ENCODE results near the gene HLA-F.

The HLA-F gene

GRCh38 chr6:29702519-29703103 lies 20.6 kb upstream of the HLA-F start:
- CTCF ChIA-PET, result interaction anchor here (0.6 to 3.4 kb wide), 9 partner anchors 10 to 162 kb away, joined by 3 to 18 read pairs (median 4); no protein-coding TSS in a partner anchor
- POLR2A ChIA-PET, result no interaction called here
- peak; percentile 70 for TF ChIP-seq CTCF (IDR thresholded peaks at IDR 0.05; ENCODE audit: control extremely low read depth, extremely low read depth, low read depth, missing control alignments)
- DNase-seq (ENCODE audit: extremely low spot score), result peak; percentile 66

- CTCF ChIA-PET, result interaction anchor here (0.7 to 1.1 kb wide), 9 partner anchors 10 to 129 kb away, joined by 3 to 5 read pairs (median 3); no protein-coding TSS in a partner anchor
- TF ChIP-seq CTCF (IDR thresholded peaks at IDR 0.05; ENCODE audit: control extremely low read depth, extremely low read depth, low read depth, missing control alignments), result peak; percentile 52
- POLR2A ChIA-PET, result no interaction called here
- DNase-seq (ENCODE audit: extremely low spot score), result no peak
Measured at GRCh38 chr6:29705389-29706231, 17.6 kb upstream of the HLA-F start.

- no peak for DNase-seq (ENCODE audit: extremely low spot score)
- TF ChIP-seq CTCF (IDR thresholded peaks at IDR 0.05; ENCODE audit: control extremely low read depth, extremely low read depth, low read depth, missing control alignments), result no peak
- POLR2A ChIA-PET, result no interaction called here
- CTCF ChIA-PET, result interaction anchor here (1.1 to 2.3 kb wide), 8 partner anchors 8 to 126 kb away, joined by 4 to 10 read pairs (median 6); no protein-coding TSS in a partner anchor
Measured at GRCh38 chr6:29708432-29709179, 14.6 kb upstream of the HLA-F start.

GRCh38 chr6:29709188-29709587 lies 14.0 kb upstream of the HLA-F start:
- TF ChIP-seq CTCF (IDR thresholded peaks at IDR 0.05; ENCODE audit: control extremely low read depth, extremely low read depth, low read depth, missing control alignments), result no peak
- DNase-seq (ENCODE audit: extremely low spot score), result no peak
- ChIA-PET POLR2A (no interaction called here), CTCF (interaction anchor here (1.6 to 2.3 kb wide), 4 partner anchors 10 to 56 kb away, joined by 5 to 8 read pairs (median 7); no protein-coding TSS in a partner anchor)

- DNase-seq (ENCODE audit: extremely low spot score), result no peak
- POLR2A ChIA-PET, result no interaction called here
- TF ChIP-seq CTCF (IDR thresholded peaks at IDR 0.05; ENCODE audit: control extremely low read depth, extremely low read depth, low read depth, missing control alignments), result no peak
- CTCF ChIA-PET, result interaction anchor here (1.0 to 2.3 kb wide), 3 partner anchors 11 to 124 kb away, joined by 3 to 8 read pairs (median 4); no protein-coding TSS in a partner anchor
Measured at GRCh38 chr6:29710281-29710941, 12.8 kb upstream of the HLA-F start.

Data from GM10248 (cell line).